ENCODE data around the gene SH2D3A. TPM values are rescaled to one million over a fixed set of nuclear protein-coding genes. Genes with fewer than 3 reads are reported as not detected.
"Not testable (repeated sequence)": the region's sequence is repeated elsewhere in the genome, so short reads cannot be mapped to it uniquely, and the experiment has no call there.

Gene SH2D3A
- total and polyA plus RNA-seq, 10 donors: 7.5 to 17.1 (median 10.2) TPM

GRCh38 chr19:6750062-6750461, 17.2 kb downstream of the SH2D3A start:
- H3K9me3 ChIP-seq: no peaks in the 10 kb centered on the region
- TF ChIP-seq POLR2A (IDR thresholded peaks at IDR 0.05) (no peak), POLR2AphosphoS5 (IDR thresholded peaks at IDR 0.05) (peak in 1 of 3 donors; percentile 30), CTCF (IDR thresholded peaks at IDR 0.05 in 8 of 11, conservative IDR thresholded peaks at IDR 0.05 in 3 of 11) (no peak)
- intact Hi-C loops (cut with DNase I; ENCODE audit: low total_unique reads): no loop called here
- peaks cover 0 to 90% (median 60%) of the 10 kb centered on the region in 6 donors for H3K36me3 ChIP-seq
- H3K4me1 ChIP-seq: peaks cover 6 to 23% (median 17%) of the 10 kb centered on the region in 6 donors
- H3K27ac ChIP-seq: no peak overlapping the region
- no peaks in the 10 kb centered on the region for H3K27me3 ChIP-seq (replicated peaks in 1 of 7)
- no peak for DNase-seq
- WGBS, 5 donors: 84 to 90% (median 87%) methylated on average over 9 to 20 of the region's 20 CpGs
- H3K4me3 ChIP-seq: no peak overlapping the region

DNA sequence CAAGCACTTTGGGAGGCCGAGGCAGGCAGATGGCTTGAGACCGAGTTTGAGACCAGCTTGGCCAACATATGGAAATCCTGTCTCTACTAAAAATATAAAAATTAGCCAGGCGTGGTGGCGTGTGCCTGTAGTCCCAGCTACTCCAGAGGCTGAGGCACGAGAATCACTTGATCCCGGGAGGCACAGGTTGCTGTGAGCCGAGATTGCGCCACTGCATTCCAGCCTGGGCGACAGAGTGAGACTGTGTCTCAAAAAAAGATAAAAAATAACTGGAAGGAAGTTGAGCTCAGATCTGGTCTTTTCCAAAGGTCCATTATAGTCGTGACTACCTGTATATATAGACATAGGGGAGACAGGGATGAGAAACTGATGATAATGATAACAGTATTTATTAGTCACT, 18.7 kb downstream of the SH2D3A start:
- H3K9me3 ChIP-seq; DNase-seq; H3K27ac ChIP-seq; H3K4me3 ChIP-seq; H3K27me3 ChIP-seq (replicated peaks in 1 of 7): not testable (repeated sequence)
- Histone ChIP-seq H3K4me1 (peaks cover 6 to 32% (median 23%) of the 10 kb centered on the region in 6 donors), H3K36me3 (peaks cover 0 to 92% (median 62%) of the 10 kb centered on the region in 6 donors)
- intact Hi-C loops (cut with DNase I; ENCODE audit: low total_unique reads): loop anchor here (10.0 kb wide), 1 partner anchor 234 kb away; no protein-coding TSS in a partner anchor
- 91 to 96% (median 93%) methylated on average over 10 of the region's 10 CpGs for WGBS, 5 donors

GRCh38 chr19:6745965-6746364, 21.3 kb downstream of the SH2D3A start:
- 89 to 95% (median 91%) methylated on average over 10 to 24 of the region's 24 CpGs for whole genome bisulfite sequencing, 5 donors
- intact Hi-C loops (cut with DNase I; ENCODE audit: low total_unique reads): loop anchor here (10.0 kb wide), 1 partner anchor 231 kb away; no protein-coding TSS in a partner anchor
- Histone ChIP-seq H3K4me3 (no peak overlapping the region), H3K36me3 (peaks cover 0 to 83% (median 48%) of the 10 kb centered on the region in 6 donors), H3K27ac (no peak overlapping the region), H3K27me3 (replicated peaks in 1 of 7) (peaks cover 0 to 2% (median 0%) of the 10 kb centered on the region in 7 donors), H3K9me3 (no peaks in the 10 kb centered on the region), H3K4me1 (peaks cover 0 to 40% (median 23%) of the 10 kb centered on the region in 6 donors)
- TF ChIP-seq POLR2AphosphoS5 (IDR thresholded peaks at IDR 0.05): no peak
- TF ChIP-seq CTCF (IDR thresholded peaks at IDR 0.05 in 8 of 11, conservative IDR thresholded peaks at IDR 0.05 in 3 of 11): no peak
- TF ChIP-seq POLR2A (IDR thresholded peaks at IDR 0.05): no peak
- DNase-seq: no peak

GRCh38 chr19:6744381-6745301, 22.6 kb downstream of the SH2D3A start:
- Histone ChIP-seq H3K36me3 (peaks cover 0 to 69% (median 37%) of the 10 kb centered on the region in 6 donors), H3K4me1 (peaks cover 0 to 53% (median 36%) of the 10 kb centered on the region in 6 donors), H3K4me3 (peak overlapping the region in 1 of 8 donors; percentile 17), H3K27ac (peak overlapping the region in 7 of 8 donors; percentile 22 to 73 (median 59)), H3K27me3 (replicated peaks in 1 of 7) (peaks cover 0 to 15% (median 0%) of the 10 kb centered on the region in 7 donors), H3K9me3 (no peaks in the 10 kb centered on the region)
- TF ChIP-seq POLR2AphosphoS5 (IDR thresholded peaks at IDR 0.05) (peak in 2 of 3 donors; percentile 62 to 70), POLR2A (IDR thresholded peaks at IDR 0.05) (no peak), CTCF (IDR thresholded peaks at IDR 0.05 in 8 of 11, conservative IDR thresholded peaks at IDR 0.05 in 3 of 11) (no peak)
- DNase-seq: no peak
- intact Hi-C loops (cut with DNase I; ENCODE audit: low total_unique reads): loop anchor here (10.0 kb wide), 1 partner anchor 230 kb away; no protein-coding TSS in a partner anchor
- 64 to 76% (median 71%) methylated on average over 24 to 41 of the region's 41 CpGs for WGBS, 5 donors

Measured in spleen (tissue), 11 donors.